VCaP (cell line): Measurements from ENCODE around the gene CTTN.

Experiments used
- H3K27ac ChIP-seq: fragments of 450-650 bp; 2 replicates; pipeline ENCODE4 v1.5.1; 2017
- TF ChIP-seq, protein P1 (sequence below): fragments of 450-650 bp; conservative IDR thresholded peaks from 2 replicates; pipeline ENCODE4 v1.5.1; 2017; ENCODE audit warnings: mild to moderate bottlenecking, moderate library complexity

CTTN gene

DNA sequence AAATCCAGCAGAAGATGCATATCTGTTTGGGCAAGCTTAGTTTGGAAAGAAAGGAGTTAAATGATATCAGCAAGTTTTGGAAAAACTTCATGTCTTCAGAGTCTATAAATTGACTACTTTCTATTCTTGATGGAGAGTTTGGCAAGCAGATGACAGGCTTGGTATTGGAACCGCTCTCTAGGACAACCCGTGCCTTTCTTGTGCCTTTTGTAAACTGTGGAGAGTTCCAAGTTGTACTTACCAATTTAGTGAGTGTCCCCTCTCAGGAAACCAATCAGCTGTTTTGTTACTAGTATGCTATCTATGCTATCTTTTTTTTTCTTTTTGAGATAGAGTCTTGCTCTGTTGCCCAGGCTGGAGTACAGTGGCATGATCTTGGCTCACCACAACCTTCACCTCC, 43.7 kb upstream of the CTTN start:
- H3K27ac ChIP-seq: no peak overlapping the region
- TF ChIP-seq, protein P1, sequence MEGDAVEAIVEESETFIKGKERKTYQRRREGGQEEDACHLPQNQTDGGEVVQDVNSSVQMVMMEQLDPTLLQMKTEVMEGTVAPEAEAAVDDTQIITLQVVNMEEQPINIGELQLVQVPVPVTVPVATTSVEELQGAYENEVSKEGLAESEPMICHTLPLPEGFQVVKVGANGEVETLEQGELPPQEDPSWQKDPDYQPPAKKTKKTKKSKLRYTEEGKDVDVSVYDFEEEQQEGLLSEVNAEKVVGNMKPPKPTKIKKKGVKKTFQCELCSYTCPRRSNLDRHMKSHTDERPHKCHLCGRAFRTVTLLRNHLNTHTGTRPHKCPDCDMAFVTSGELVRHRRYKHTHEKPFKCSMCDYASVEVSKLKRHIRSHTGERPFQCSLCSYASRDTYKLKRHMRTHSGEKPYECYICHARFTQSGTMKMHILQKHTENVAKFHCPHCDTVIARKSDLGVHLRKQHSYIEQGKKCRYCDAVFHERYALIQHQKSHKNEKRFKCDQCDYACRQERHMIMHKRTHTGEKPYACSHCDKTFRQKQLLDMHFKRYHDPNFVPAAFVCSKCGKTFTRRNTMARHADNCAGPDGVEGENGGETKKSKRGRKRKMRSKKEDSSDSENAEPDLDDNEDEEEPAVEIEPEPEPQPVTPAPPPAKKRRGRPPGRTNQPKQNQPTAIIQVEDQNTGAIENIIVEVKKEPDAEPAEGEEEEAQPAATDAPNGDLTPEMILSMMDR: no peak

DNA sequence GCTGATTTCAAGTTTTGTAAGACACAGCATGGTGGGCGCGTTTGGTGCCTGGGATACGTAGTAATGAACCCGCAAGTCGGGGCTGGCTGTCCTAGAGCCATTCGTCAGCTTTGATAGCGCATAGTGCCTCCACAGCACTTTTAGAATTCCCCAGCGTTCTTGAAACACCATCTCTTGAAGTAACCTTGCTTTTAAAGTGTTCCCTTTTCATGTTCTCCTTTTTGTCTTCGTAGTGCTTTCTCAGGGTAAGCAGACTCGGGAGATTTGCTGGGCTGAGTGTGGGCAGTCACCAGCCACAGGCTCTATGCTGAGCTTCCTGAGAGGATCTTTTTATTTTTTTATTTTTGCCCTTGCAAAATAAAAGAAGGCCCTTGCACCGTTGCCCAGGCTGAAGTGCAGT, 39.6 kb upstream of the CTTN start:
- TF ChIP-seq, protein P1: no peak
- H3K27ac ChIP-seq: no peak overlapping the region

DNA sequence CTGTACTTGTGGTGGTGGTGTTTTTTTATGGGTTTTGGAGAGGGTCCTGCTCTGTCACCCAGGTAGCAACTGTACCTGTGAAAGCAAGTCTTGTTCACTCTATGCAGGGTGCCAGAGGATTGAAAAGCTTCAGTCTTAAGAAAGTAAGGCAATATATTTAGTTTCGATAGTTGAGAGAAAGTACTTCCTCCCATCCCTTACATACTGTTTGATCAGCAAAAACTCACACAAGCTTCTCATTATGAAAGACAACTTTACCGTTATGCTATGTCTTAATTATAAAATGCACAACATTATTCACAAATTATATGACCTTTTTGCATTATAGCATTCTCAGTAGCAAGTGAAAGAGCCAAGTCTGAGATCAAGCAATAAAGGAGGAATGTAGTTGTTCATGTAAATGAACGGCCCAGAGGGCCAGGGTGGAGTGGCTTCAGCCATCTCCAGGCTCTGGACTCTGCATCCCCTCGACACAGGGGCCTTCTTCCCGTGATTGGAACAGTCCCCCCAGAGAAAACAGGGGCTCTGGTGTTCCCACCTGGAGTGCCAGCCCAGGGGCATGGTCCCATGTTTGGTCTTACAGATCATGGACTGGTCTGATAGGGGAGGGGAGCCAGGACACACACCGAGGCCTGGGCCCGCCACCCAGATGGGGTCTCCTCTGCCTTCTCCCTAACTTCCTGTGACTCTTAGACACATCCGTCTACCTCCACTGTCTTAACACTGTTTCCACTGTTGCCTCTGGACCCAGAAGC, 38.7 kb upstream of the CTTN start:
- TF ChIP-seq, protein P1: no peak
- H3K27ac ChIP-seq: no peak overlapping the region

DNA sequence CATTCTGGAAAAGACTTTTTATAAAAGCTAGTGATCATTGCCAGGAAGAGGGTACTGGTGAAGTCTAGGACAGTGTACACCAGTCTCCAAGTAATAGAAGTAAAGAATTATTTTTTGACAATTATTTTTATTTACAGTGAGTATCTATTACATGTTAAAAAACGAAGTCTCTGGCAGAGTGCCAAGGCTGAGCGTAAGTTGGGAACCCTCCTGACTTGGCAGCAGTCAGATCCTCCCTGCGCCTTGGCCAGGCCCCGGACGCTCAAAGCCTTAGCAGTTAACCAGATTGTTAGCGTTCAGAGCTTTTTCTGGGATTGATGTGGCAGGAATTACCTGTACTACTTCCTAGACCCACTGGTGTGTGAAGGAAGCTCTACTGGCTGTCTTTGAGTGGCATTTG, 38.1 kb upstream of the CTTN start:
- H3K27ac ChIP-seq: no peak overlapping the region
- TF ChIP-seq, protein P1: no peak

DNA sequence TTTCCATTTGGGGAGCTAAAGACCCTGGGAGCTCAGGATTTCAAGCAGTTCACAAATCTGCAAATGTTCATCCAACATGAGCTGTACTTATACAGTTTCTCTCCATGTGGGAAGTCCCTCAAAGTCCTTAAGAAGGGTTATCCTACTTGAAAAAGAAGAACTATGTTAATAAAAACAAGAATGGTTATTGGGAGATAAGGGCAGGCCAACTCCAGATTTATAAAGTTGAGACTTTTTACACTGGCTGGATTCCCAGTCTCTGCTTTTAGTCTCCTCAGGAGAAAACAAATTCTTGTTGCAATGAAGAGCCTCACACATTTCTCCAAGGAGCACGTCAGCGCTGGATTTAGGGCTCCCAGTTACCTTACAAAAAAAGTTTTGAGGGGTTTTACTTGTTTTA, 34.2 kb upstream of the CTTN start:
- H3K27ac ChIP-seq: no peak overlapping the region
- TF ChIP-seq, protein P1: no peak

DNA sequence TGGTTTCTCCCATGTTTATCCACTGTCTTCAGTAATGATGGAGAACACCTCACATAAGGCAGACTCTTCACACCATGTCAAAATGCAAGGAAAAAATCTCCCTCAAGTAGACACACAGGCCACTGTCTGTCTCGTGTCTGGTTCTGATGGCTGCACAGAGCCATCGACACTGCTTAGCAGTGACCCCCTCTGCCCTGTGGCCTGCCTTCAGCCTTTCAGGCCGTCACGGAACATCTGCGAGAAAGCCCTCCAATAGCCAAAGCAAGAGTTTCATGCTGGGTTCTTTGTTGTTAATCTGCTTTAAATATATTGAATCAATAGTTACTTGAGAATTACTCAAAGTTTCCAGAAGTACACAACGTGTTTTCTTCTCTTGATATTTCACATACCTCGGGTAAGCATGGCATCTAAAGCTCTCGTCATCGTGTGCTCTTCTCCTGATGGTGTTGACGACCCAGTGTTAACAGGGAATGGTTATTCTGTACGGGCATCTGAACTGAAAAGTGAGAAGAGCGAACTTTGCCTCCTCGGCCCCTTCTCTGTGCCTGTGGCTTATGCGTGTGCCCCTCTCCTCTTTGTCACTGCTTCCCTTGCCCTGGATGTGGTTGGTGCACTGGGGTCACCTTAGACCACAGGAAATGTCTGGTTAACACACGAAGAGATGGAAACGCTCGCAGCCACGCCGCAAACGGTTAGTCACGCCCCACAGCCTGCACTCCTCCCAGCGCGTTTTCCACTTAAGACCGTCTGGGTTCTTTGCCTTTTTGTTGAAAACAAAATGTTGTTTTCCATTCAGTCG, 33.4 kb upstream of the CTTN start:
- peak overlapping the region; percentile 47; the same call in 1 of the 2 replicates for H3K27ac ChIP-seq

DNA sequence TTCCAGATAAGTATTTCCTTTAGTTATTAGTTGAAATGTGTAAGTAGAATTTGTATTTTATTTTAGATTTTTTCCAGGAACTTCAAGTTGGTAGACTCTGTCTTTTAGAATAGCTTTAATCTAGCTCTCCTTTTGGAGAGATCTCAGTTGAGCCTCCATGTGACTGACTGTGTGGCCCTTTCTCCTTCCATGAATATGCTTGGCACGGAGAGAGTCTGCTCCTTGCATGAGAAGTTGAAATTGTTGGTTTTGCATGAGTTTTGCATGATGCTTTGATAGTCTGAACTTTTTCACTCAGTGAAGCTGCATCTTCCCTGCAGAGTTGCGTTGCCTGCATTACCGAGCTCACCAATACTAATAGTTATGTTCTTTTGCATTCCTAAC, 32.8 kb upstream of the CTTN start:
- H3K27ac ChIP-seq: peak overlapping the region; percentile 47
- TF ChIP-seq, protein P1: no peak

More for the DNA sequence above, 33.4 kb upstream of the CTTN start:
- TF ChIP-seq, protein P1: no peak
